GM10266 (cell line): ENCODE data around the gene EPOP.
A peak's percentile ranks its signal among the peaks of the same experiment; 100 is the strongest.

ENCODE experiments used
- DNase-seq: peaks from one replicate; pipeline ENCODE4 v3.0.0; 2012; ENCODE audit errors: extremely low spot score
- TF ChIP-seq, protein P1 (sequence below): IDR thresholded peaks from 2 replicates; pipeline ENCODE4 v1.5.1; 2012; ENCODE audit warnings: mild to moderate bottlenecking, low read depth; ENCODE audit not compliant: control insufficient read depth, insufficient read depth; ENCODE audit errors: missing control alignments

Gene EPOP

GRCh38 chr17:38660097-38661025 lies 14.4 kb downstream of the EPOP start:
- TF ChIP-seq, protein P1, sequence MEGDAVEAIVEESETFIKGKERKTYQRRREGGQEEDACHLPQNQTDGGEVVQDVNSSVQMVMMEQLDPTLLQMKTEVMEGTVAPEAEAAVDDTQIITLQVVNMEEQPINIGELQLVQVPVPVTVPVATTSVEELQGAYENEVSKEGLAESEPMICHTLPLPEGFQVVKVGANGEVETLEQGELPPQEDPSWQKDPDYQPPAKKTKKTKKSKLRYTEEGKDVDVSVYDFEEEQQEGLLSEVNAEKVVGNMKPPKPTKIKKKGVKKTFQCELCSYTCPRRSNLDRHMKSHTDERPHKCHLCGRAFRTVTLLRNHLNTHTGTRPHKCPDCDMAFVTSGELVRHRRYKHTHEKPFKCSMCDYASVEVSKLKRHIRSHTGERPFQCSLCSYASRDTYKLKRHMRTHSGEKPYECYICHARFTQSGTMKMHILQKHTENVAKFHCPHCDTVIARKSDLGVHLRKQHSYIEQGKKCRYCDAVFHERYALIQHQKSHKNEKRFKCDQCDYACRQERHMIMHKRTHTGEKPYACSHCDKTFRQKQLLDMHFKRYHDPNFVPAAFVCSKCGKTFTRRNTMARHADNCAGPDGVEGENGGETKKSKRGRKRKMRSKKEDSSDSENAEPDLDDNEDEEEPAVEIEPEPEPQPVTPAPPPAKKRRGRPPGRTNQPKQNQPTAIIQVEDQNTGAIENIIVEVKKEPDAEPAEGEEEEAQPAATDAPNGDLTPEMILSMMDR: no peak
- DNase-seq: no peak

DNA sequence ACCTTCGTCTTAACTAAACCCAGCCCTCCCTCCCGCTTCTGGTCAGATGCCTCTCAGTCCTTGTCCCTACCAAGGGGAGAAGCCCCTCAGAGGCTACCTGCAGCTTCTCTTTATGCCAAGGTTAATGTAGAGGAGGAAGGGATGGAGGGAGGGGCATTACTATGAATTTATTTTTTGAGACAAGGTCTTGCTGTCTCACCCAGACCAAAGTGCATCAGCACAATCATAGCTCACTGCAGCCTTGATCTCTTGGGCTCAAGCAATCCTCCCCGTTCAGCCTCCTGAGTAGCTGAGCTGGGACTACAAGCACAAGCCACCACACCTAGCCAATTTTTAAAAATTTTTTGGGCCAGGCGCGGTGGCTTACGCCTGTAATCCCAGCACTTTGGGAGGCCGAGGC lies 15.3 kb downstream of the EPOP start:
- no peak for DNase-seq
- TF ChIP-seq, protein P1: no peak

DNA sequence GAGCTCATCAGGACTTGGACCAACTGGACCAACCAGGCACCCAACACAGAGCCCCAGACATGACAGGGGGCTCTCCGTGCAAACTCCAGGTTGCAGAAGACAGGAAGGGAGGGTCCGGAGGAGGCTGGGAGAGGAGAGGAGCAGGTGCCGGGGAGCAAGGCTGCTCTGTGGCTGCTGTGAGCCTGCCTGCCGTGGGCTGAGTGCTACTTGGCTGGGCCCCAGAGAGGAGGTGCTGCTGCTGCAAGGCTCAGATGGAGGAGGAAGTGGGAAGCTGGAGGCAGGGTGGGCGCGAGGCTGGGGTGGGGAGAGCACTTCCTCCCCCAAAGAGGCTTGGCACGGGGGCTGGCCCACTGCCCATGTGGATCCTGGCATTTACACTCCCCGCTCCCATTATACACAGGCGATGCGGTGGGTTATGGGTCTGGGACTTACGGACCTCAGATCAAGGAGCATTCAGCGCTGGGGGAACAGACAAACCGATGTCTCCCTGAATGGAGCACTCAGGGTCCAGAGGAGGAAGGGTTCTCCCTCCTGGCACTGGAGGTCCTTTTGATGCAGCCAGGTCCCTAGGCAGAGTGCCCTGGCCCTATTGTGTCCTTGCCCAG lies 15.9 kb downstream of the EPOP start:
- DNase-seq: no peak
- TF ChIP-seq, protein P1: no peak

DNA sequence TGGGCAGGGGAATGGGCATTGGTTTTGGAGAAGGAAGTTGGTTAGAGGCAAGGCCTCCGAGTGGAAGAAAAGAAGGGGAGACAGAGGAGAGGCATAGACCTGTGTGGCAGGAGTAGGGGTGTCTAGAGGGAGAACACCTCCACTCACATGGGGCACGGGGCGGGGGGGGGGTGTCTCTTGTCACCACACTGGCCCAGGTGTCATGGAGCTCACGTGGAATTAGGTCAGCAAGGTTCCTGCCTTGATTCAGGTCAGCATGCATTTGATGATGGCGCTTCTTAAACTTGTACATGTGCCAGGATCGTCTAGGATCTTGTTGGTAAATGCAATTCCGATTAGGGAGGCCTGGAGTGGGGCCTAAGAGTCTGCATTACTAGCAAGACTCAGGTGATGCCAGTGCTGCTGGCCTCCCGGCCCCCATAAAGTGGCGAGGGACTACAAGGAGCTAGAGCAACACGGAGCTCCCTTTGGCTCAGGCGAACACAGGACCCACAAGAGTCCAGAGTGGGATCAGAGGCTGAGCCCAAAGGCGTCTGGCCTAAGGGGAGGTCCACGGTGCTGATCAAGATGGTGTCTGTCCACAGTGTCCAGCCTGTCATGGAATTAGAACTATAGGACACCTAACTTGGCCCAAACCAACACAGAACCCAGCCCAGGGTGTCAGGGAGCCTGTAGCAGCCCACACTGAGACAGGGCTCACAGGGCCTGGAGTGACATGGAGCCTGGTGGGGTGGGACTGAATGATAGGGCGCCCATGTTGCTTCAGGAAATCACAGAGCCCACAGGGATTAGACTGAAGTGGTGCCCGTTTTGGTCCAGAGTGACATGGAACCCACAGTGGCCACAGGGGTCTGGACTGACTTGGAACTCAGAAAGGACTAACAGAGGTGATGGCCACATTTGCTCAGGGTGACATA lies 16.7 kb downstream of the EPOP start:
- DNase-seq: peak; percentile 3
- TF ChIP-seq, protein P1: no peak

DNA sequence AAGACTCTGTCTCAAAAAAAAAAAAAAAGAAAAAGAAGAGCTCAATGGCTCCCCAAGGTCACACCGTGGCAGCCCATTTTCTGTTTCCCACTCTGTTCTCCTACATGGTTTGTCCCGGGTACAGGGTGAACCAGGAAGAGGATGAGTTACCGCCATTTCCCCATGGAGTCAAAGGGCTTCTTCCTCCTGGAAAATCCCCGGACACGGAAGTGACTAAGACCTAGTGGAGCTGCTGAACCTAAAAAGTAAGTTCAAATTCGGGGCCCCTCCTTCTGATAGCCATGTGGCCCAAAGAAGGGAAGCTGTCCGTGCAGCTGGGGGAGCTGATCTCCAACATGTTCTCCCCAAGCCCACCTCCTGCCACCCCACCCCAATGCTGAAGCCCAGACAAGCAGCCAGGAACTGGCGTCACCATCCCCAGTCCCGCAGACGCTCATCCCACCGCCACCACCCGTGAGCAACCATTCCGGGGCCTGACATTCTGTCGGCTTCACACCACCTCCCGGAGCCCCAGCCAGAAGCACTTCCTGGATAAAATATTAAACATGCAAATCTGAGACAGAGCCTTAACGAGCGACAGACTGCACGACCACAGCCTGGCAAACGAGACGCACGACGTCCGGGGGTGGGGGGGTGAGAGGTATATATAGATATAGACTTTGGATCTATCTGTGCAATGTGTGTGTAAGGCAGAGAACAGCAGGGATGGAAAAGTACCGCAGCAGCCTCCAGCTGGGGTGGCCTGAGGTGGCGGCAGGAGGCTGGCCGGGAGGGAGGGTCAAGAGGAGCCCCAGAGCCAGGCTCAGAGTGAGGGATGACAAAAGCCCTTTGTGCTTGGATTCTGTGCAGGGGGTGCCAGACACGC lies 17.6 kb downstream of the EPOP start:
- no peak for DNase-seq
- TF ChIP-seq, protein P1: no peak
